ACHN (cell line): ENCODE measurements around the gene RSBN1.

Experiments used
- DNase-seq: peaks from one replicate; pipeline ENCODE4 v3.0.0-alpha.2; 2015
- in situ Hi-C: cut with HindIII; loops from 2 replicates; pipeline ENCODE4 v1.10.0; 2017; ENCODE audit warnings: low sequenced_read_pairs, low pct_ligation_motif_present, low pct_unique_long_range_greater_than_20kb

The RSBN1 gene

DNA sequence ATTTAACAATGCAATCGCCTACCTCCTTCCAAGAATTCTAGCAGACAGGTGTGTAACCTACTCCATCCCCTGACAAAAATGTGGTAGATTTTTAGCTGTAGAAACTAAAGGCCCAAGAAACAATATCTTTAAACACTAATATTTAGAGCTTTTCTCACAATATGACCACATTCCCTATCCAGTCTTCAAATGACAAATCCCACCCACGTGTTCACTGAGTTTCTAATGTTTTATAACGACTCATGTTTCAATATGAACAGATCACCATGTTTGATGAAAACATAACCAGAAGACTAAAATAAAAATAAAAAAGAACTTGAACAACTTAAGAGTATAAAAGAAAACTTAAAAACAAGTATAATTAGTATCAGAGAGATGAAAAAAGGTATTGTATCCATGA lies 24.6 kb downstream of the RSBN1 start:
- DNase-seq, result no peak
- in situ Hi-C loops, result no loop called here

DNA sequence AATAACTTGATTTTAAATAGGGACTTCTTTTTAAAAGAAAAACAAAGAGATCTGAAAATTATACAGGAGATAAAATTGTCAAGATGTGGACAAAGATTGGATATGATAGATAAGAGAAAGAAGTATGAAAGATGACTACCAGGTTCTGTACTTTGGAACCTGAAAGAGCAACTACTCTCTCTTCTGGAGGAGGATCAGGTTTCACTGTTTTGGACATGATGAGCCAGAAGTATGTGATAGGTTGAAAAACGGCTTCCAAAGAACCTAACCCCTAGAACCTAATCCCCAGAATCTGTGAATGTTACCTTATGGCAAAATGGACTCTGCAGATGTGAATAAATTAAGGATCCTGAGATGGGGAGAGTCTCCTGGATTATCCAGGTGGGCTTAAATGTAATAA lies 26.2 kb downstream of the RSBN1 start:
- in situ Hi-C loops, result no loop called here
- no peak for DNase-seq

DNA sequence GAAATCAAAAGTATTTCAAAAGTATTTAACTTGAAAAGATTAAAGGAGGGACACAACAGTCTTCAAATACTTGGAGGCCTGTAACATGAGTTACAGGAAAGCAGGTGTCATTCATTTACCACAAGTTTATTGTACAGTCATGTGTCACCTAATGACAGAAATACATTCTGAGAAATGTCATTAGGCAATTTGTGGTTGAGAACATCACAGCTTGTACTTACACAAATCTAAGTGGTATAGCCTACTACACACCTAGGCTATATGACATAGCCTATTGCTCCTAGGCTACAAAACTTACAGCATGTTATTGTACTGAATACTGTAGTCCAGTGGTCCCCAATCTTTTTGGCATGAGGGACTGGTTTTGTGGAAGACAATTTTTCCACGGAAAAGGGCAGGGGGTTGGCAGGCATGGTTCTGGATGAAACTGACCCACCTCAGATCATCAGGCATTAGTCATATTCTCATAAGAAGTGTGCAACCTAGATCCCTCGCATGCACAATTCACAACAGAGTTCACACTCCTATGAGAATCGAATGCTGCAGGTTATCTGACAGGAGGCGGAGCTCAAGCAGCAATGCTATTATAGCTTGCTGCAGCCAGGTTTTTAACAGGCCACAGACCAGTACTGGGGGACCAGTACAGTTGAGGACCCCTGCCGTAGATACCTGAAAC lies 28.0 kb downstream of the RSBN1 start:
- in situ Hi-C loops, result no loop called here
- no peak for DNase-seq

DNA sequence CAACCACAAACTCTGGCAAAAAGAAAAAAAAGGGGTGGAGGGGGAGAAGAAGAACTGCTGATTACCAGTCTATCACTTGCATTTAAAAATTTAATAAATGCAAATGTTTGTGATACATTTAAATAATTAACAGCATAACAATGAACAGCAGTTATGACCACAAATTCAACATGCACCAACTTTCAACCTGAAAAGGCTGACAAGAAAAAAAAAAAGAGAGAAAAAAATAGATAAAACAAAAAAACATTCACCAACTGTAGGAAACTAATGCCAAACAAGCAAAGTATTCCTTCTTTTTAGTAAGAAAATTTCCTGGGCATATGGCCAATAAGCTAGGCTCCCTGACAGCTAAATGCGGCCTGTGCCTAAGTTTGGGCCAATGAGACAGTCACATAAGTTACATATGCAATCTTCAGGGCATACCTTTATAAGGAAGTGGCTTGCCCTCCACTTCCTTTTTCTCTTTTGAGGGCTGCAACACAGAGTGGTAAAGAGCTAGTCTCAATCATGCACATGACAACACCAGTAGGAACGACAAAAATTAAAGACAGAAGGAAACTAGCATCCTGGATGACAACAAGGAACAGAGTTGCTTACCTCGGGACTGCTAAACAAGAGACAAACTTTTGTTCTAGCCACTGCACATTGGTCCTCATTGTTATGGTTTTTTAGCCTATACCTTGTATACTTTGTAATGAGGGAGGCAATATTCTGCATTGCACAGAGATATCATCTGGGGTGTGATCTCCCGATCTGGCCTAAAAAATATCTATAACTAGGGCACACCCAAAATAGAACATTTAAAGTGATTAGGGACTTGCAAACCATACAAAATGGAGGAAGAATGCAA lies 28.8 kb downstream of the RSBN1 start:
- in situ Hi-C loops, result no loop called here
- DNase-seq, result no peak

DNA sequence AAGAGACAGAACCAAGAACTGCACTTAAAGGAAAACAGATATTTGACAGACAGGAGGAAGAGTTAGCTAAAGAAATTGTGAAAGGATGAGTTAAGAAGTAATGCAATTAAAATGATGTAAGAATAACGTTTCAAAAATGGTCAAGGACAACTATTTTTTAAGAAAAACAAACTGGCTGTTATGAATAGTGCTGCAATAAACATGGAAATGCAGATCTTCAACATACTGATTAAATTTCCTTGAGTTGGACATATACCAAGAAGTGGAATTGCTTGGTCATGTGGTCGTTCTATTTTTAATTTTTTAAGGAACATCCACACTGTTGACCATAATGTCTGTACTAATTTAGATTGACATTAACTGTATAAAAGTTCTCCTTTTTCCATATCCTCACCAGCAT lies 29.9 kb downstream of the RSBN1 start:
- in situ Hi-C loops, result no loop called here
- no peak for DNase-seq

DNA sequence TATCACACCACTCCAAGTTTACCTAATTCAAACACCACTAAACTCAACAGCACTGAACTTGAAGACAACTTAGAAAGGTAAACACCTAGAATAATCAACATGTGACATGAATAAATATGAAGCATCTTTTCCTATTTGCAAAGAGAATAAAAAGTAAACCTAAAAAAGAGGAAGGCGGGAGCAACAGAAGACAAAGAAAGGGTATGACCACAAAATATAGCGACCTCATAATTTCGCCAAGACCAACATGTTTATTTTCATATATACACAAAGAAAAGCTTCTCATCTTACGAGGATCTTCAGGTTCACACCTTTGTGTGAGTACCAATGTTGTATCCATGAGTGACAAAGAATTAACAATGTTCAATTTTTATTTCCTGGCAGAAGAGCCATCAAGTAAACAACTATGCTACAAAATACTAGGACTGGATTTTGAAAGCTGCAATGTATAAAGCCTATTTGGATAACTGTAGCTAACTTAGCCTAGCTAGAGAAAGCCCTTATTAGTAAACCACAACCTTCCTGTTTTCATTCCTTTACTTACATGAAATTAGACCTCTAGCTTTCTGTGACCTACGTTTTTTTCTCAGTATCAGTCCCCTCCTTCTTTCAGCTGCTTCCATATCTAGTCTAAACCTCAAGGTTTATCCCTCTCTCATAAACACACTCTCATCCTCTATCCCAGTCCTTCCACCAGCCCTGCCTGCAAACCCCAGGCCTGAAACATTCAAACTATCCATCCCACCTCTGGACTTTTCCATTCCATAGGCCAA lies 31.7 kb downstream of the RSBN1 start:
- no peak for DNase-seq
- in situ Hi-C loops, result no loop called here

DNA sequence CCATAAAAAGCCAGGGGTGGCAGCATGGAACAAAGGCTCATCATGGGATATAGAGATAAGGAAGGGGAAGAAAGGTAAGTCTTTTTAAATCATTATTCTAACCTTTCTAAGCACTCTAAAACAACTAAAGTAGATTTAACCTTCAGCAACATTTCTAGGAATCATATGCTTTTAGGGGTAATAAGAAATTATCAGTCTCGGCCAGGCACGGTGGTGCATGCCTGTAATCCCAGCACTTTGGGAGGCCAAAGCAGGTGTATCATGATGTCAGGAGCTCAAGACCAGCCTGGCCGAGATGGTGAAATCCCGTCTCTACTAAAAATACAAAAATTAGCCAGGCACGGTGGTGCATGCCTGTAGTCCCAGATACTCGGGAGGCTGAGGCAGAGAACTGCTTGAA lies 32.7 kb downstream of the RSBN1 start:
- in situ Hi-C loops, result no loop called here
- no peak for DNase-seq

DNA sequence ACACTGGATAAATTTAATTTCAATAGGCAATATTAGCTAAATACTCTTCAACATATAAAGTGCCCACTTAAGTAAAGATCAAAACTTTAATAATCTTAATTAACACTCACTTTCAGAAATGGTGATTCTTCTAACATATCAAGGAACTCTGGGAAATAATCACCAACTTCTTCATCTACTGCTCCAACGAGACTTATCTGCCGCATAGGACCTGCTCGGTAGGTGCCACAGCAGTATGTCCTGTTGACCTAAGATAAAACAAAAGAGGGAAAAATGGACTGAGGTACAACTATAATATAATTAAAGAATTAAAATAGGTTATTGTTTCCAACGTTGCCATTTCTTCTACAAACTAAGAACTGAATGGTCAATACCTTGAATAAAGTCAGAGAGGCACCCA lies 34.7 kb downstream of the RSBN1 start:
- in situ Hi-C loops, result no loop called here
- no peak for DNase-seq

DNA sequence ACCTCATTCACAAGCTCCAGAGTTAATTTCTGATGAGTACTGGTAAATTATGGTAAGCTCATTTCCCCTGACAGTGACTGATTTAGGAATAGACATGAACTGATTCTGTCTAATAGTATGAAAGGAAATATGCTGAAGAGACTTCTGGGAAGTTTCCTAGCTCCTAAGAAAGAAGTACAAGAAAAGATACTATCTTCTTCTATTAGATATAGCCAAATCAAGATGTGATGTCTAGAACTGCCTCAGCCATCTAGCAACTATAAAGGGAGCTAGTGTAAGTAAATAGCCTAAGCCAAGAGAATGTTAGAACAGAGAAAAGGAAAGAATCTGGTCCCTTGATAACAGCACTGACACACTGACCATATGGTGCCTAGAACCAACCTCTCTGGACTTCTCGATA lies 42.2 kb downstream of the RSBN1 start:
- in situ Hi-C loops, result no loop called here

DNA sequence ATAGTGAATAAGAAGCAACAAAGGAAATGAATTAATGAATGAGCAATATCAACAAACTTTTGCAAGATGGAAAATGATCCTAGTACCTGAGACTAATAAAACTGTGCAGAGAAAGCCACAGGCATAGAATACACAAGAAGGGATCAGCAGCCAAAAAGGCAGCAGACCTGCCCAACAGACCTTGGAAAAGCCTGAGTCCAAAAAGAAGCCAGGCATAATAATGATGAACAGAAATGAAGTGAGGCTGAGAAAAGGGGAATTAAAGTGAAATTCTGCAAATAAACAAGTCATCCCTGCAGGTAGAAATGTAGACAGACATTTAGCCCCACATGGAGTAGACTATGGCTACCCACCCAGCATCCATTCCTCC lies 42.7 kb downstream of the RSBN1 start:
- in situ Hi-C loops, result no loop called here
- DNase-seq, result no peak

More for the DNA sequence above, 42.2 kb downstream of the RSBN1 start:
- no peak for DNase-seq

DNA sequence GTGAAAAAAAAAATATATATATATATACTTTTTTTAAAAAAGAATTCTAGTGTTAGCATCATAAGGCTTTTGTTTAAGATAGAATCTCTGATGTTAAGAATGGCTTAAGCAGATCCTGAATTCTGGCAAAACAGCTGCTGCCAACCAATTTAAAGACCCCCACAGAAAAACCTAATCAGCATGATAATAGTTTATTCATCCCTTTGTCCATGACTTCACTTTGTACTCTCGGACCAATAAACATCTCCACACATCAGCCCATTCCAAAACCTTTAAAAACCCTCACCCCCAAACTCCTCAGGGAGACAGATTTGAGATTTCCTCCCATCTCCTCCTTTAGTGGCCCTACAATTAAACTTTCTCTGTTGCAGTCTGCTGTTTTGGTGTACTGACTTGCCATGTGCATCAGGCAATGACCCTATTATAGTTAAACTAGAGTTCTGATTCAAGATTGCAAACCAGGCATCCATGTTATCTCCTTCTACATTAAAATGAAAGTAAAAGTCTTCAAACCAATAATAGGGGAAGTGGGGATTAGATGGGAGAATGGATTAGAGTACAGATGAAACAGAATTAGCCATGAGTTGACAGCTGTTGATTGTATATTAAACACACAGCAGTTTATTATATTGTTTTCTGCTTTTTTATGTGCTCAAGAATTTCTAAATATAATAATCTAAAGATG lies 43.2 kb downstream of the RSBN1 start:
- in situ Hi-C loops, result no loop called here
- DNase-seq, result no peak

DNA sequence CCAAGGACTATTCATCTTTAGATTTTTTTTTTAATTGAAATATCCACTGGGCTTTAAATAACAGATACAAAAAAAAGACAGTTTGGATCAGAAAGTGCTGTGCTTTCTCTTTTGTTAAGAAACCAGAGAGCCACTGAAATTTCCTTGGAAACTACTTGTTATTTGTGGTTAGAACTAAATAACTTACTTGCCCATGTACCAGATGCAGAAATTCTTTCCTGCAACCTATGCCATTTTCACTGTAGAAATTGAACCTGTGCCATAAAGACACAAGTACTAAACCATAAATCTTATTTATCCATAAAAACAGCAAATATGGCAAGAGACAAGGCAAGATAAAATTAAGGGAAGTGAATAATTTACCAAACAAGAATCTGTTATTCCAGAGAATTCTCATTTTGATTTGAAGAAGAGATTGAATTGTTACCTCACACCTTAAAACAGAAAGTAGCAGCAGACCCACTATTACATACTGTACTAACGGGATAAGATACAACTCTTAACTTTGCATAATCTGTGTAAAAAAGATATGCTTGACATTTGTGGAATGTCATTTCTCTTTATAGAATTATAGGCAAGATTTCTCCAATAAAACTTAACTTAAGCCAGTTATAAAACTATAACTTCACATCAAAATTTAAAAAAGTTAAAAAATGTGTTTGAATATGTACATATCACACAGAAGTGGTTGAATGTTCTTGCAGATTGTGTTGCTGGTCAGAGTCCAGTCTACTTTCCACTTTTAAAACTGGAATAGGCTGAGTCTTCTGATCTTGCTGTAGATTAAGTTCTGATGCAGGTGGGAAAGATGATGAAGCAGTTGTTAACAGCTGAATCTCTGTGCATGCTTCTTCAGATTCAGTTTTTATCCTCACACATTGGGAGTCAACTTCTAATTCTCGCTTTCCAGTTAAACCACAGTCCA lies 46.7 kb downstream of the RSBN1 start:
- no peak for DNase-seq
- in situ Hi-C loops, result no loop called here

DNA sequence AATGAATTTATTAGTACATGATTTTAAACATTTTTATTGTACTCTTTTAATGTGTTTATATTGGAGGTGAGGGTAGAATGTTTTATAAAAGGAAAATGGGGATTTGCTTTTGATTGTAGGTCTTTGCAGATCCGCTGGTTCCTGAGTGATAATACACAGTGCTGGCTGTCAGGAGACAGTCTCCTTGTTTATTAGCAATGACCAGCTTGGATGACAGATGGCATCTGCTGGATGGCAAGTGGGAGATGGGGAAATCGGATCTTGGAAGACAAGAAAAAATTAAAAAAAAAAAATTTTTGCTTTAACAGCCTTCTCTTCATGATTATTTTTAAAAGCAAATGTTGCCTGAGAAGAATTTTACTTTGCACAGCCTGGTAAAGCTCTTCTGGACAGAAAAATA lies 48.6 kb downstream of the RSBN1 start:
- in situ Hi-C loops, result no loop called here
- DNase-seq, result no peak

DNA sequence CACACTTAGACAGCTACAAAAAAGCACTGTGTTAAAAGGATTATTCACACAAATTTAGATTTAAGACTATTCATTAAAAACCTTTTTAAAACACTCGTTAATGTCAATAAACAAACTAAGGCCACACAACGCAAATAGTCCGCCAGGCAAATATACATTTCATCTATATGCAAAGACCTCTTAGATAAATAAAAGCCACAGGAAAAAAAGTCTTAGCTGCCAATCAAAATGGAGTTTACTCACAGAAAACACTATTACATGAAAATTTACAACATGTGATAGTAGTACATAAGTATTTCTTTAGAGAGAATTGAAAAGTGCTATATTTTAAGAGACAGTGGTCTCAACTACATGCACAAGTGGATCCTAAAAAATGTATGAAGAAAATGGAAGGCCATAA lies 50.3 kb downstream of the RSBN1 start:
- no peak for DNase-seq
- in situ Hi-C loops, result no loop called here

DNA sequence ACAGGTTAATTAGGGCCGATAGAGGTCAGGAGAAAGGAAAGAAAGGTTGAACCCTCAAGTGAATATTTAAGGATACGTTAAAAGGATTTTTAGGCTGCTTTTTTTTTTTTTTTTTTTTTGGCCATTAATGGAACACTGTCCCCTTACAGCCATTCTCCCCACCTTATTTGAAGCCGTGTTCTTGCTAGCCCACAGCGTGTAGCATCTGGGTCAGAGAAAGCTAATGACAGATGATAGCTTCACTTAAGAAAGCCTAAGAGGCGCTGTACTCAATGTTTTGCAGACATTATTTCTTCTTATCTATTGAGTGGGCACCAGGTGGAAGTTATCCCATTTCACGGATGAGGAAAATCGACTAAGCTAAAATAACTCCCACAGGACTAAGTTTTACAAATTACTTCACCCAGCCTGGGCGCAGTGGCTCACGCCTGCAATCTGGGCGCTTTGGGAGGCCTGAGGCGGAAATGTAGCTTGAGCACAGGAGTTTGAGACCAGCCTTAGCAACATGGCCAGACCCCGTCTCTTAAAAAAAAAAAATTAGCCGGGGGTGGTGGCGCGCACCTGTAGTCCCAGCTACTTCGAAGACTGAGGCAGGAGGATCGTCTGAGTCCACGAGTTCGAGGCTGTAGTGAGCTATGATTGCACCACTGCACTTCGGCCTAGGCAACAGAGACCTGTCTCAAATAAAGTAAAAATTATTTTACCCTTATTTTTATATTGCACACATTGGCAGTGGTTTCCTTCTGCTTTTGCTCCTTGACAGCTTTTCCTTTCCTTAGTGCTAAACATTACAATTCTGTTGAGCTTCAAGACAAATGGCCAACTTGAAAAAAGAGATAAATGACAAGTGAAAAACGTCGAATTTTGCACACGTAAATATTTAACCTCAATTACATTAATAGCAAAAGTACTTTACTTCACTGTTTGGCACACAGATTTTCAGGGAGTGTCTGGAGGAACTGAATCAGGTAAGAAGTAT lies 51.9 kb downstream of the RSBN1 start:
- in situ Hi-C loops, result no loop called here
- DNase-seq, result no peak

DNA sequence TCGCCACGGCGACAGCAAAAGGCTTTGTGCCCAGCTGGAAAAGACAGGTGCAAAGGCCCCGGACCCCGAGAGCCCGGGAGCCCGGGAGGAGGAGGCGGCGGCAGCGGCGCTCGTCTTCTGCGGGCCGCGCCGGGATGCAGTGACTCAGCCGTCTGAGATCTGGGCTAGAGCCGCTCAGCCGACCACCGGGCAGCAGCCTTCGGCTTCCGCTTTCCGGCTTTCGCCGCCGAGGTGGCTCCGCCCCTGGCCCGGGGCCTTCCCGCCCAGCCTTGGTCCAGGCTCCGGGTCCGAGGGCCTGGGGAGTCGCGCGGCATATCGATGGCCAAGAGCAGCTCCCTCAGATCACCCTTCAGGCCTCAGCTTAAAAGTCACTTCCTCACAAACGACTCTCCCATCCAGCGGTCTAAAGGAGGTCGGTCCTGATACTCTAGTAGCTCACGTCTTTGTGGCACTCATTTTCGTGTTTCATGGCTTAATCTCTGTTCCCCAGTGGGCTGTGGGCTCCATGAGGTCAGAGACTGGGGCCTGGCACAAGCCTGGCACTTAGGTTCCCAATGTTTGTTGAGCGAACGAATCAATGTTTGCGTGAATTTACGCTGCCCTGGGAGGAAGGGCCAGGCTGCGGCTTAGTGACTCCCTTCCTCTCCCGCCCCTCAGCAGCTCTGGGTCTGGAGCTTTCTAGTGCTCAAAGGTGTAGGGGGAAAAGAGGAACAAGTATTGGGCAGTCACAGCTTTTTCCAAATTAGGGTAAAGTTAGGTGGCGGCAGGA lies 52.8 kb downstream of the RSBN1 start, which contains the start of gene PHTF1:
Gene PHTF1, minus strand, starts transcription at position 154 of the 769 bp plus-strand sequence. CDS start 783 bp downstream, outside the sequence.
- DNase-seq, result peak; percentile 82
- in situ Hi-C loops, result no loop called here
